HG02678 (cell line): ENCODE data around the gene FCMR.
"Not testable (repeated sequence)": the region's sequence is repeated elsewhere in the genome, so short reads cannot be mapped to it uniquely, and the experiment has no call there.

Source experiments
- ATAC-seq: cut with Tn5 transposase; IDR thresholded peaks from one replicate; pipeline ENCODE4 v1.9.1; 2021; ENCODE audit warnings: mild to moderate bottlenecking, moderate library complexity; ENCODE audit not compliant: unreplicated experiment

FCMR gene

GRCh38 chr1:206924592-206925105 lies 2.9 kb upstream of the FCMR start:
- ATAC-seq = peak; percentile 20

- not testable (repeated sequence) for ATAC-seq
These were observed 2.3 kb upstream of the FCMR start for GRCh38 chr1:206923961-206924557.

- ATAC-seq = peak; percentile 58
These were observed 1.5 kb upstream of the FCMR start for GRCh38 chr1:206923009-206923960.

- ATAC-seq = no peak
These were observed 783 bp upstream of the FCMR start for GRCh38 chr1:206922524-206922923.

- no peak for ATAC-seq
These were observed 3.7 kb downstream of the FCMR start for GRCh38 chr1:206918076-206918475.

- ATAC-seq = no peak
These were observed 5.6 kb downstream of the FCMR start for GRCh38 chr1:206916000-206916709.

GRCh38 chr1:206915030-206915735 lies 6.6 kb downstream of the FCMR start:
- ATAC-seq = no peak

- ATAC-seq = no peak
These were observed 7.8 kb downstream of the FCMR start for GRCh38 chr1:206913766-206914537.

GRCh38 chr1:206912445-206913095 lies 9.2 kb downstream of the FCMR start:
- no peak for ATAC-seq

GRCh38 chr1:206911064-206911663 lies 10.6 kb downstream of the FCMR start:
- no peak for ATAC-seq

- no peak for ATAC-seq
These were observed 11.8 kb downstream of the FCMR start for GRCh38 chr1:206909883-206910318.

GRCh38 chr1:206909161-206909882 lies 12.4 kb downstream of the FCMR start:
- no peak for ATAC-seq

GRCh38 chr1:206908038-206908437 lies 13.7 kb downstream of the FCMR start:
- no peak for ATAC-seq

- no peak for ATAC-seq
These were observed 14.3 kb downstream of the FCMR start for GRCh38 chr1:206907304-206907991.

- ATAC-seq = peak; percentile 63
These were observed 16.2 kb downstream of the FCMR start for GRCh38 chr1:206905295-206906164.

- no peak for ATAC-seq
These were observed 17.2 kb downstream of the FCMR start for GRCh38 chr1:206904423-206905142.
